ENCODE results near the gene ARNT2.

ARNT2 gene

GRCh38 chr15:80504931-80505330, 100.7 kb downstream of the ARNT2 start:
- TF ChIP-seq, protein P1, sequence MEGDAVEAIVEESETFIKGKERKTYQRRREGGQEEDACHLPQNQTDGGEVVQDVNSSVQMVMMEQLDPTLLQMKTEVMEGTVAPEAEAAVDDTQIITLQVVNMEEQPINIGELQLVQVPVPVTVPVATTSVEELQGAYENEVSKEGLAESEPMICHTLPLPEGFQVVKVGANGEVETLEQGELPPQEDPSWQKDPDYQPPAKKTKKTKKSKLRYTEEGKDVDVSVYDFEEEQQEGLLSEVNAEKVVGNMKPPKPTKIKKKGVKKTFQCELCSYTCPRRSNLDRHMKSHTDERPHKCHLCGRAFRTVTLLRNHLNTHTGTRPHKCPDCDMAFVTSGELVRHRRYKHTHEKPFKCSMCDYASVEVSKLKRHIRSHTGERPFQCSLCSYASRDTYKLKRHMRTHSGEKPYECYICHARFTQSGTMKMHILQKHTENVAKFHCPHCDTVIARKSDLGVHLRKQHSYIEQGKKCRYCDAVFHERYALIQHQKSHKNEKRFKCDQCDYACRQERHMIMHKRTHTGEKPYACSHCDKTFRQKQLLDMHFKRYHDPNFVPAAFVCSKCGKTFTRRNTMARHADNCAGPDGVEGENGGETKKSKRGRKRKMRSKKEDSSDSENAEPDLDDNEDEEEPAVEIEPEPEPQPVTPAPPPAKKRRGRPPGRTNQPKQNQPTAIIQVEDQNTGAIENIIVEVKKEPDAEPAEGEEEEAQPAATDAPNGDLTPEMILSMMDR (IDR thresholded peaks at IDR 0.05; ENCODE audit: low read depth, low read length, missing control alignments): no peak
- Histone ChIP-seq H3K36me3 (replicated peaks) (no peaks in the 10 kb centered on the region), H3K4me3 (ENCODE audit: low read depth, low read length) (no peak overlapping the region), H3K27ac (no peak overlapping the region), H3K27me3 (replicated peaks) (no peaks in the 10 kb centered on the region)
- in situ Hi-C loops (cut with HindIII; ENCODE audit: low pct_ligation_motif_present, low sequenced_read_pairs): no loop called here
- no peak for DNase-seq

GRCh38 chr15:80506286-80506893, 102.2 kb downstream of the ARNT2 start:
- in situ Hi-C loops (cut with HindIII; ENCODE audit: low pct_ligation_motif_present, low sequenced_read_pairs): no loop called here
- Histone ChIP-seq H3K4me3 (ENCODE audit: low read depth, low read length) (no peak overlapping the region), H3K27me3 (replicated peaks) (no peaks in the 10 kb centered on the region), H3K36me3 (replicated peaks) (no peaks in the 10 kb centered on the region), H3K27ac (no peak overlapping the region)
- no peak for DNase-seq
- TF ChIP-seq, protein P1 (IDR thresholded peaks at IDR 0.05; ENCODE audit: low read depth, low read length, missing control alignments): no peak

DNA sequence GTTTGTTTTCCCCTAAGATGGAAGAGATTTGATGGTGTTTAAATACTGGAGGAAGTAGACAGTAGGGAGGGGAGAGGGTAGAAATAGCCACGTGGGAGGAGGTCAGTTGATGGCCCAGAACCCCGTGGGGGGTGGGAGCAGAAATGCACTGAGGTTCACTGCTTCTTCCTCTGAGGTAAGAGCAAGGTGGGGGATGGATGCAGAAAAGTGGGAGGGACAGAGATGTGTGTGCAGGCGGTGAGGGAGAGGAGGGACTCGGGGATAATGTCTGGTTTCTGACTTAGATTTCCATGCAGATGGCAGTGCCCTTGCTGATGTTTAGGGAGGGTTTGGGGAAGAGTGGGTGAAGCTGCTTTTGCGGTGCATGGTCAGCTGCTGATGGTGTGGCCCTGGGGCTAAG, 102.9 kb downstream of the ARNT2 start:
- H3K27me3 ChIP-seq (replicated peaks): no peaks in the 10 kb centered on the region
- no peak for DNase-seq
- no peaks in the 10 kb centered on the region for H3K36me3 ChIP-seq (replicated peaks)
- no peak overlapping the region for H3K27ac ChIP-seq
- in situ Hi-C loops (cut with HindIII; ENCODE audit: low pct_ligation_motif_present, low sequenced_read_pairs): no loop called here
- H3K4me3 ChIP-seq (ENCODE audit: low read depth, low read length): no peak overlapping the region
- TF ChIP-seq, protein P1 (IDR thresholded peaks at IDR 0.05; ENCODE audit: low read depth, low read length, missing control alignments): no peak

GRCh38 chr15:80507638-80508316, 103.6 kb downstream of the ARNT2 start:
- peak; percentile 26 for DNase-seq
- H3K4me3 ChIP-seq (ENCODE audit: low read depth, low read length): no peak overlapping the region
- in situ Hi-C loops (cut with HindIII; ENCODE audit: low pct_ligation_motif_present, low sequenced_read_pairs): no loop called here
- no peak overlapping the region for H3K27ac ChIP-seq
- H3K36me3 ChIP-seq (replicated peaks): no peaks in the 10 kb centered on the region
- H3K27me3 ChIP-seq (replicated peaks): no peaks in the 10 kb centered on the region
- TF ChIP-seq, protein P1 (IDR thresholded peaks at IDR 0.05; ENCODE audit: low read depth, low read length, missing control alignments): no peak

DNA sequence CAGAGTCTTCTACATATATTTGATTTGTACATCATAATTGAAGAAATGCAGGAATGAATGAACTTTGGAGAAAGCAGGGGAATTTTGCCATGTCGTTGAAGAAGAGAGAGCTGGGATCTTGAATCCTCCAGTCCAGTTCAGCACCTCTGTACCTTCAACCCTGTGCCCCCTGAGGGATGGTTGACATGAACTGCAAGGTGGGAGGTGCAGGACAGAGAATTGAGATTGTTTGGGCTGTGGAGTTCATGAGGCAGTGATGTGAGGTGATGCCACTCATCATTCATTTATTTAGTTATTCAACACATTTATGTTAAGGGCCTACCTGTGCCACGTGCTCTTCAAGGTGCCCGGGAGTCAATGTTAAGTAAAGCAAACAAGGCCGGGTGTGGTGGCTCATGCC, 104.6 kb downstream of the ARNT2 start:
- TF ChIP-seq, protein P1 (IDR thresholded peaks at IDR 0.05; ENCODE audit: low read depth, low read length, missing control alignments): no peak
- H3K36me3 ChIP-seq (replicated peaks): no peaks in the 10 kb centered on the region
- in situ Hi-C loops (cut with HindIII; ENCODE audit: low pct_ligation_motif_present, low sequenced_read_pairs): no loop called here

More for the DNA sequence above, 104.6 kb downstream of the ARNT2 start:
- no peak overlapping the region for H3K4me3 ChIP-seq (ENCODE audit: low read depth, low read length)
- DNase-seq: no peak
- no peaks in the 10 kb centered on the region for H3K27me3 ChIP-seq (replicated peaks)
- no peak overlapping the region for H3K27ac ChIP-seq
